HepG2 (cell line): ENCODE results near the gene CAPN2. TPM values are rescaled to one million over a fixed set of nuclear protein-coding genes. Genes with fewer than 3 reads are reported as not detected.

ENCODE experiments used
- ATAC-seq: fragments of 200-7000 bp; cut with Tn5 transposase; 3 replicates; pipeline ENCODE4 v1.9.1; 2020; ENCODE audit warnings: mild to moderate bottlenecking, moderate library complexity
- BruUV-seq: library from RNA; stranded (reverse); fragments of 400-500 nt; replicated peaks from 2 replicates; lab custom pipeline; 2021; lab: Mats Ljungman, UMichigan
- CTCF ChIA-PET: fragments of 300-600 bp; formaldehyde crosslinking; extraction: SDS; loops from one replicate; lab custom pipeline; 2021; ENCODE audit warnings: low total read pairs, inconsistent platforms, low intra/inter-chr PET ratio; lab: Yijun Ruan, JAX
- POLR2A ChIA-PET: fragments of 350-600 bp; sonication (Branson Sonifier 250); formaldehyde crosslinking; loops from one replicate; lab custom pipeline; 2020; ENCODE audit warnings: antibody characterized with exemption, inconsistent platforms; lab: Yijun Ruan, JAX
- DNase-seq: peaks from one replicate; pipeline ENCODE4 v3.0.0-alpha.2; 2015; ENCODE audit warnings: low spot score
- FAIRE-seq: peaks from 3 replicates; lab custom pipeline; 2011; peaks lifted over from hg19 to GRCh38; lab: Jason Lieb, UNC
- H2AFZ ChIP-seq: one replicate; pipeline ENCODE4 v1.6.1; 2011; ENCODE audit warnings: low read length, inconsistent platforms
- H3K27ac ChIP-seq: fragments of 300-600 bp; 3 replicates; pipeline ENCODE4 v1.8.0; 2011; ENCODE audit warnings: mixed run types, mild to moderate bottlenecking, mixed read lengths, low read length, inconsistent platforms; ENCODE audit not compliant: insufficient read depth; ENCODE audit errors: extremely low read length
- H3K27me3 ChIP-seq, 2 experiments: fragments of 200-600 bp in 1 of 2; 2 replicates in 1 of 2; 3 replicates in 1 of 2; pipeline versions ENCODE4 v1.6.0 to v1.8.0; 2011; ENCODE audit warnings: low read length in 2 of 2, mild to moderate bottlenecking in 2 of 2, moderate library complexity in 2 of 2, inconsistent platforms in 1 of 2; ENCODE audit not compliant: insufficient read depth in 2 of 2, control insufficient read depth in 1 of 2
- H3K36me3 ChIP-seq, 2 experiments: fragments of 200-600 bp in 1 of 2; replicated peaks in 1 of 2; 2 replicates in 1 of 2; 3 replicates in 1 of 2; pipeline versions ENCODE4 v1.5.1 to v1.8.0; 2011; ENCODE audit warnings: low read length in 2 of 2, inconsistent platforms in 1 of 2; ENCODE audit not compliant: insufficient read depth in 2 of 2, control insufficient read depth in 1 of 2
- H3K4me1 ChIP-seq: 2 replicates; pipeline ENCODE4 v1.5.1; 2012; ENCODE audit warnings: low read length, inconsistent platforms; ENCODE audit not compliant: insufficient read depth
- H3K4me2 ChIP-seq: 2 replicates; pipeline ENCODE4 v1.6.0; 2011; ENCODE audit warnings: low read depth, low read length, inconsistent platforms
- H3K4me3 ChIP-seq, 3 experiments: fragments of 200-600 bp in 1 of 3; sonication (generic), shearing (Covaris generic) in 1 of 3; replicated peaks in 1 of 3; 2 replicates each; pipeline ENCODE4 v1.5.1; 2011 to 2016; ENCODE audit warnings: low read length in 3 of 3, inconsistent platforms in 2 of 3, low read depth in 2 of 3, mild to moderate bottlenecking in 2 of 3, control low read depth in 1 of 3, mixed read lengths in 1 of 3; ENCODE audit not compliant: insufficient read depth in 1 of 3
- H3K79me2 ChIP-seq: one replicate; pipeline ENCODE4 v1.6.1; 2011; ENCODE audit warnings: low read length, inconsistent platforms; ENCODE audit not compliant: insufficient read depth
- H3K9ac ChIP-seq: 2 replicates; pipeline ENCODE4 v1.6.0; 2011; ENCODE audit warnings: mild to moderate bottlenecking, low read depth, low read length, inconsistent platforms; ENCODE audit not compliant: insufficient read depth
- H3K9me3 ChIP-seq: 2 replicates; pipeline ENCODE4 v1.5.1; 2012; ENCODE audit warnings: mild to moderate bottlenecking, low read length
- H4K20me1 ChIP-seq: 2 replicates; pipeline ENCODE4 v1.6.0; 2011; ENCODE audit warnings: inconsistent platforms, mild to moderate bottlenecking, low read length, moderate library complexity; ENCODE audit not compliant: insufficient read depth
- BRCA1 ChIP-seq: sonication (generic); formaldehyde crosslinking; IDR thresholded peaks from 2 replicates; pipeline ENCODE4 v1.4.0; 2020; ENCODE audit warnings: missing genetic modification reagents
- CREB1 ChIP-seq, 2 experiments: fragments of 450-650 bp in 1 of 2; IDR thresholded peaks; 2 replicates each; pipeline ENCODE4 v1.6.1; 2016 to 2017; ENCODE audit warnings: control low read depth in 1 of 2, mild to moderate bottlenecking in 1 of 2, missing compliant biosample characterization in 1 of 2, missing genetic modification characterization in 1 of 2
- MYC ChIP-seq: sonication (generic); formaldehyde crosslinking; IDR thresholded peaks from 2 replicates; pipeline ENCODE4 v1.9.0; 2021; ENCODE audit warnings: missing genetic modification reagents, borderline replicate concordance
- SETDB1 ChIP-seq: sonication (generic); formaldehyde crosslinking; IDR thresholded peaks from 2 replicates; pipeline ENCODE4 v1.5.1; 2020; ENCODE audit warnings: missing genetic modification reagents, mild to moderate bottlenecking, borderline replicate concordance
- SIX1 ChIP-seq: sonication (generic); formaldehyde crosslinking; IDR thresholded peaks from 2 replicates; pipeline ENCODE4 v1.4.0; 2020; ENCODE audit warnings: missing genetic modification reagents, borderline replicate concordance
- SIX4 ChIP-seq: sonication (generic); formaldehyde crosslinking; IDR thresholded peaks from 2 replicates; pipeline ENCODE4 v1.4.0; 2020; ENCODE audit warnings: missing genetic modification reagents
- TEAD3 ChIP-seq: optimal IDR thresholded peaks from 2 replicates; pipeline ENCODE3; 2016; ENCODE audit warnings: borderline replicate concordance
- ZBTB4 ChIP-seq: sonication (generic); formaldehyde crosslinking; IDR thresholded peaks from 2 replicates; pipeline ENCODE4 v1.4.0; 2020; ENCODE audit warnings: missing genetic modification reagents, mild to moderate bottlenecking, borderline replicate concordance
- ZNF264 ChIP-seq: sonication (generic); formaldehyde crosslinking; IDR thresholded peaks from 2 replicates; pipeline ENCODE4 v1.4.0; 2020; ENCODE audit warnings: missing genetic modification reagents
- ZNF331 ChIP-seq: sonication (generic); formaldehyde crosslinking; IDR thresholded peaks from 2 replicates; pipeline ENCODE4 v1.4.0; 2020; ENCODE audit warnings: missing genetic modification reagents
- WGBS: methylation state at CpG from one replicate; pipeline ENCODE4 v1.1.6; 2017; ENCODE audit warnings: low lambda C conversion rate; 5-methylcytosine and 5-hydroxymethylcytosine counted together
- in situ Hi-C: cut with HindIII; loops from 2 replicates; pipeline ENCODE4 v1.10.0; 2017; ENCODE audit warnings: low pct_unique_long_range_greater_than_20kb; ENCODE audit not compliant: extremely low pct_ligation_motif_present
- intact Hi-C: fragments of 100-400 bp; cut with micrococcal nuclease; formaldehyde crosslinking; loops from one replicate; pipeline ENCODE4 v1.10.0; 2022; ENCODE audit not compliant: unreplicated experiment
- polyA plus RNA-seq, 8 experiments: library from polyadenylated mRNA; depleted of rRNA in 3 of 8; stranded (reverse) in 7 of 8; unstranded in 1 of 8; fragments of >200 nt; fragmentation: Illumina TruSeq in 4 of 8; extraction: Trizol in 4 of 8; gene quantifications; 2 replicates each; pipeline versions ENCODE4 v1.2.1 to v1.2.3, GENCODE V29; 2011 to 2016; ENCODE audit warnings: low read depth in 4 of 8, missing spikeins in 1 of 8, mixed read lengths in 1 of 8; ENCODE audit not compliant: insufficient read depth in 1 of 8
- total RNA-seq, 5 experiments: library from RNA; depleted of rRNA; stranded (reverse); fragments of >200 nt; fragmentation: Illumina TruSeq; extraction: Trizol; gene quantifications; 2 replicates each; pipeline ENCODE4 v1.2.3, GENCODE V29; 2016; ENCODE audit warnings: low read depth in 1 of 5

The CAPN2 gene
- total and polyA plus RNA-seq, 2 of the 13 experiments (the other 11 are each of a cell fraction or from before 2014, with no cell fraction given), result 6.2 to 7.4 TPM

- 90% methylated on average over 5 of the region's 6 CpGs for WGBS
- POLR2A ChIA-PET, result interaction anchor here (1.3 kb wide), 1 partner anchor 10 kb away, joined by 3 read pairs; no protein-coding TSS in a partner anchor
- Histone ChIP-seq H3K9me3 (no peaks in the 10 kb centered on the region), H3K4me3 (no peak overlapping the region), H3K4me1 (peaks cover 48% of the 10 kb centered on the region), H3K9ac (no peak overlapping the region), H3K36me3 (no peaks in the 10 kb centered on the region), H2AFZ (no peak overlapping the region), H3K4me2 (no peak overlapping the region), H3K27me3 (peaks cover 5 to 41% of the 10 kb centered on the region in 2 experiments; a peak in 4 of 5 replicates), H3K27ac (no peak overlapping the region), H3K79me2 (no peaks in the 10 kb centered on the region), H4K20me1 (0 out of 2 replicates have a peak, but pooled peaks cover 2% of the 10 kb centered on the region)
- ATAC-seq (no peak), FAIRE-seq (no peak), DNase-seq (no peak)
- intact Hi-C loops, result no loop called here
- in situ Hi-C loops, result no loop called here
- TF ChIP-seq TEAD3 (no peak), SETDB1 (no peak), MYC (no peak), ZNF264 (CRISPR knock-in tag) (no peak), CREB1 (IDR thresholded peaks at IDR 0.05) (no peak), CREB1 (CRISPR knock-in tag; IDR thresholded peaks at IDR 0.05) (no peak), BRCA1 (CRISPR knock-in tag) (no peak), ZBTB4 (CRISPR knock-in tag) (no peak), SIX4 (no peak), ZNF331 (no peak), SIX1 (CRISPR knock-in tag) (no peak)
- no TSS peak for BruUV-seq
- CTCF ChIA-PET, result no interaction called here
These were observed 5.5 kb downstream of the CAPN2 start for GRCh38 chr1:223717695-223718363.
